AG10803 (cell line): ENCODE measurements around the gene SBK2.
"Not testable (repeated sequence)": the region's sequence is repeated elsewhere in the genome, so short reads cannot be mapped to it uniquely, and the experiment has no call there.

Experiments used
- DNase-seq: peaks from one replicate; pipeline ENCODE4 v3.0.0; 2010; ENCODE audit warnings: low read depth
- H3K4me3 ChIP-seq: 2 replicates; pipeline ENCODE4 v1.5.1; 2011; ENCODE audit warnings: mild to moderate bottlenecking, low read length, control low read depth
- CTCF ChIP-seq: conservative IDR thresholded peaks from 2 replicates; pipeline ENCODE4 v1.5.1; 2011; ENCODE audit warnings: mild to moderate bottlenecking, low read length, control low read depth, inconsistent platforms

Gene SBK2

GRCh38 chr19:55580628-55581144 lies 43.8 kb upstream of the SBK2 start, which contains the start of gene ZNF579:
Gene ZNF579, minus strand, starts transcription at chr19:55580848. Its CDS starts 1,209 bp downstream, at chr19:55579639.
- TF ChIP-seq CTCF, result no peak

DNA sequence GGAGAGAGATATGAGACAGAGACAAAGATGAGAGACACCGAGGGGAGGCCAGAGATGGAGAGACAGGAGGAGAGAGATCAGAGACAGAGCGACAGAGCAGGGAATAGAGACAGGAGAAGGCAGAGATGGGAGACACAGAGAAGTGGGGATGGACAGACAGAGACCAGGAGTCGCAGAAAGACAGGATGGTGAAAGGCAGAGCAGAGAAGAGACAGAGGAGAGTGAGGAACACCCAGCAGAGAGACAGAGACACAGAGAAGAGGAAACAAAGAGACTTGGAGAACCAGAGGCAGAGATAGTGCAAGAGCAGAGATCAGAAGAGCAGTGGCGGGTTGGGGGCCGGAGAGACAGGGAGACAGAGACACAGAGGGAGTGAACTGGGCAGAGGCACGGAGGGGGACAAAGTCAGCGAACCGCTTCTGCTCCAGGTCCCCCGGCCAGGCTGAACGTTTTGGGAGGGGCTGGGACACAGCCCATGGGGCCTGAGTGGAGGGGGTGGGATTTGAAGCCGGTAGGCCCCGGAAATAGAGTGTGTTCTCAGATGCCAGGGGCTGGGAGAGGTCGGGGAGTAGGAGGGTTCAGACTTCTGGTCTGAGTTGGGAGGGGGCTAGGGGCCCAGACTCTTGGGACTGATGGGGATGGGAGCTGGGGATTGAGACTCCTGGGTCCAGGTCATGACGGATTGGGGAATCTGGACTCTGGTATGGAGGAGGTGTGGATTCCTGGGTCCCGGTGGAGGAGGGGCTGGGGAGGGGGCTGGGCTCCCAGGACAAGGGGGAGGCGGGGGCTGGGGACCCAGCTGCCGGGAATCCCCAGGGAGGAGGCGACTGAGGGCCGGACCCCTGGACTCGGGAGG lies 43.1 kb upstream of the SBK2 start:
- DNase-seq, result peak; percentile 36
- no peak for TF ChIP-seq CTCF

More at GRCh38 chr19:55580628-55581144, 43.8 kb upstream of the SBK2 start, which contains the start of gene ZNF579:
- peak; percentile 89 for DNase-seq
- H3K4me3 ChIP-seq, result peak within 1 kb of the TSS; percentile 93

DNA sequence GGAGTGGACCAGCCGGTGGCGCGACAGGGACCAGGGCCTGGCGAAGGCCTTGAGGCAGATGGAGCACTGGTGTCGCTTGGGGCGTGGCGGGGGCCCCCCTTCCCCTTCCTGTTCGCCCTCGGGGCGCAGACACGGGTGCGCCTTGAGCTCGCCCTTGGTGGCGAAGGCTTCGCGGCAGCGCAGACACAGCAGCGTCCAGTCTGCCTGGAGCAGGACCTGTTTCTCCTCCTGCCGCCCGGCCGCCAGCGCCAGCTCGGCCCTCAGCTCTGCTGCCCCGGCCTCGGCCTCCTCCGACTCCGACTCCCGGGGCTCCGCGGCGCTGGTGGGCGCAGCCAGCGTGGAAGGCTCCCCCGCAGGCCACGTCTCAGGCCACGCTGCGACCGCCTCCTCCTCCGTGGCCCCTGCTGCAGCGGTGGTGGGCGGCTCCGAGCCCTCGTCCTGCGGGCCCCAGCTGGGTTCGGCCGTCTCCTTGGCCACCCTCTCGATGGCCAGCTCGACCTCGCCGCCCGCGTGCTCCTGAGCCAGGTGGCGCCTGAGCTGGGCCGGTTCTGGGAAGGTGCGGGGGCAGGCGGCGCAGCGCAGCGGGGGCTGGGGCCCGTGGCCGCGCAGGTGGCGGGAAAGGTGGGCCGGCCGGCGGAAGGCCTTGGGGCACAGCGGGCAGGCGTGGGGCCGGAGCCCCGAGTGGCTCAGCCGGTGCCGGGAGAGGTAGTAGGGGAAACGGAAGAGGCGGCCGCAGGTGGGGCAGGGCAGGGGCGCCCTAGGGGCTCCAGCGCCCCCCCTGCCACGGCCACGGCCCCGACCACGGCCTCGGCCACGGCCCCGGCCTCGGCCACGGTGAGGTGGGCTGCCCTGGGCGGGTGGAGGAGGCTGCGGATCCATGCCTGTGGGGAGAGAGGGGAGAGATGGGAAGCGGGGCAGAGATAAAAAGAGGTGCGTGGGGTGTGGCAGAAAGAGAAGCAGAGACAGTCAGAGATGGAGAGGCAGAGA lies 42.1 kb upstream of the SBK2 start:
- peak overlapping the region; percentile 93 for H3K4me3 ChIP-seq
- no peak for DNase-seq
- no peak for TF ChIP-seq CTCF

More for the DNA sequence above, 43.1 kb upstream of the SBK2 start:
- H3K4me3 ChIP-seq, result peak overlapping the region; percentile 93

- H3K4me3 ChIP-seq, result no peak overlapping the region
- no peak for DNase-seq
- TF ChIP-seq CTCF, result no peak
Measured at GRCh38 chr19:55578031-55578760, 41.3 kb upstream of the SBK2 start.

DNA sequence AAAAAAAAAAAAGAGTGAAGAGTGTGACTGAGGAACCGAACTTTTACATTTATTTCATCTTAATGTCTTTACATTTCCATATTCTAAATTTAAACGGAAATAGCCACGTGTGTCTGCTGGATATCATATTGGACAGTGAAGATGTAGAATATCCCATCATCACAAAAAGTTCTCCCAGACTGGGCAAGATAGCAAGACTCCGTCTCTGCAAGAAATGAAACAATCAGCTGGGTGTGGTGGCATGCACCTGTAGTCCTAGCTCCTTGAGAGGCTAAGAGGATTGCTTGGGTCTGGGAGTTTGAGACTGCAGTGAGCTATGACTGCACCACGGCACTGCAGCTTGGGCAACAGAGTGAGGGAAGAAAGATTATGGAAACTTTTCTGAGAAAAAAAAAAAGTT lies 39.8 kb upstream of the SBK2 start:
- DNase-seq, result no peak
- H3K4me3 ChIP-seq, result no peak overlapping the region
- TF ChIP-seq CTCF, result no peak

DNA sequence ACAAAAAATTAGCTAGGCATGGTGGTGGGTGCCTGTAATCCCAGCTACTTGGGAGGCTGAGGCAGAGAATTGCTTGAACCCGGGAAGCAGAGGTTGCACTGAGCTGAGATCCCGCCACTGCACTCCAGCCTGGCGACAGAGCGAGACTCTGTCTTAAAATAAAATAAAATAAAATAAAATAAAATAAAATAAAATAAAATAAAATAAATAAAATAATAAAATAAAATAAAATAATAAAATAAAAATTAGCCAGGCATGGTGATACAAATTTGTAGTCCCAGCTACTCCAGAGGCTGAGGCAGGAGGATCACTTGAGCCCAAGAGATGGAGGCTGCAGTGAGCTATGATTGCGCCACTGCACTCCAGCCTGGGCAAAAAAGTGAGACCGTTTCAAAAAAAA lies 37.0 kb upstream of the SBK2 start:
- DNase-seq, H3K4me3 ChIP-seq: not testable (repeated sequence)

DNA sequence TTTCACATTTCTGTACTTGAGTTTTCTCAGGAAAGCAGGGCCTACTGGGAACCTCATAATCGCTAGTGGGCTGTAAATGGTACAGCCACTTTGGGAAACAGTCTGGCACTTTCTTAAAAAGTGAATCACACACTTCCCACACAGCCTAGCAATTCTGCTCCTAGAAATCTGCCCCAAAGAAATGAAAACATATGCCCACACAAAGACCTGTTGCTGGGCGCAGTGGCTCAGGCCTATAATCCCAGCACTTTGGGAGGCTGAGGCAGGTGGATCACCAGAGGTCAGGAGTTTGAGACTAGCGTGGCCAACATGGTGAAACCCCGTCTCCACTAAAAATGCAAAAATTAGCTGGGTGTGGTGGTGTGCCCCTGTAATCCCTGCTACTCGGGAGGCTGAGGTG lies 32.5 kb upstream of the SBK2 start:
- not testable (repeated sequence) for H3K4me3 ChIP-seq, DNase-seq
